Prostate gland (tissue), 2 donors: Measurements from ENCODE around the gene SFXN4. TPM values are rescaled to one million over a fixed set of nuclear protein-coding genes. Genes with fewer than 3 reads are reported as not detected.
A peak's percentile ranks its signal among the peaks of the same experiment; 100 is the strongest.

Experiments
- DNase-seq: peaks from one replicate; pipeline ENCODE4 v3.0.0-alpha.2; 2019; ENCODE audit warnings: low spot score
- H3K27ac ChIP-seq, 2 donors: fragments of 200-600 bp; sonication (generic); 2 replicates each; pipeline ENCODE4 v1.5.1; 2017 to 2019
- H3K27me3 ChIP-seq: fragments of 200-600 bp; sonication (generic); replicated peaks from 2 replicates; pipeline ENCODE4 v1.5.1; 2019; ENCODE audit not compliant: insufficient read depth
- H3K36me3 ChIP-seq, 2 donors: fragments of 200-600 bp; sonication (generic); 1 replicate in 1 of 2; 2 replicates in 1 of 2; pipeline versions ENCODE4 v1.5.1 to v1.8.1; 2017 to 2019
- H3K4me1 ChIP-seq: fragments of 200-600 bp; sonication (generic); replicated peaks from 2 replicates; pipeline ENCODE4 v1.5.1; 2019
- H3K4me3 ChIP-seq, 2 donors: fragments of 200-600 bp; sonication (generic); 2 replicates each; pipeline ENCODE4 v1.5.1; 2017 to 2019
- H3K9me3 ChIP-seq: fragments of 200-600 bp; sonication (generic); 2 replicates; pipeline ENCODE4 v1.5.1; 2017
- CTCF ChIP-seq, 4 experiments: fragments of 200-600 bp in 2 of 4; fragments of 450-650 bp in 2 of 4; sonication (generic) in 2 of 4; IDR thresholded peaks; 1 replicate in 3 of 4; 2 replicates in 1 of 4; pipeline ENCODE4 v1.5.1; 2016 to 2019; ENCODE audit warnings: antibody characterized with exemption in 4 of 4, mild to moderate bottlenecking in 2 of 4, moderate library complexity in 2 of 4
- POLR2A ChIP-seq: fragments of 450-650 bp; IDR thresholded peaks from one replicate; pipeline ENCODE4 v1.6.1; 2016; ENCODE audit warnings: antibody characterized with exemption, mild to moderate bottlenecking
- POLR2AphosphoS5 ChIP-seq: sonication (generic); formaldehyde crosslinking; IDR thresholded peaks from one replicate; pipeline ENCODE4 v1.6.1; 2017; ENCODE audit warnings: antibody characterized with exemption
- WGBS: methylation state at CpG from one replicate; pipeline ENCODE4 v1.1.5; 2018; 5-methylcytosine and 5-hydroxymethylcytosine counted together
- intact Hi-C: fragments of 100-400 bp; cut with DNase I; formaldehyde crosslinking; loops from one replicate; pipeline ENCODE4 v1.14.2; 2022
- total RNA-seq, 2 donors: library from RNA; depleted of rRNA; stranded (reverse); fragments of >200 nt; gene quantifications; one replicate each; pipeline ENCODE4 v1.1.0, GENCODE V29; 2016

Gene SFXN4
- total RNA-seq, 2 donors from 2014 or later: 19.7 to 22.7 TPM

DNA sequence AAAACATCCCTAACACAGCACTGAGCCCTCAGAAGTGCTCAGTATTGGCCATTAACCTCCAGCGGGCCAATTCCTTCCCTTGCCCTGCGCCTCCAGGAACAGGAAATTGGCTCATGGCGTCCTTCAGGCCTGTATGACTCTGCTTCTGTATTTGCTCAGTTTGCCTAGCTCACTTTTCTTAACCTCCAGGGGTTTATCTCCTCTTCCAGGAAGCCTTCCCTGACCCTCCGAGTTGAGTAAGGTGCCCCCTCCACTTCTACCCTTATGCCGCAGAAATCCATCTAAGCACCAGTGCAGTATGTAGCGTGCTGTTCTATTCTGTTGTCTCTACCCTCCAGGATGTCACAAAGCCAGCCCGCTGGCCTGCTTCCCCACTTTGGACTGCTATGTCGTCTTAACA lies 1.1 kb upstream of the SFXN4 start:
- no peaks in the 10 kb centered on the region for H3K4me1 ChIP-seq
- intact Hi-C loops: no loop called here
- peak overlapping the region; percentile 86 to 92 for H3K27ac ChIP-seq
- TF ChIP-seq POLR2AphosphoS5: no peak
- TF ChIP-seq CTCF (IDR thresholded peaks at IDR 0.05): no peak
- TF ChIP-seq POLR2A: no peak
- WGBS: 72% methylated on average over 8 of the region's 8 CpGs
- no peaks in the 10 kb centered on the region for H3K9me3 ChIP-seq
- no peak overlapping the region for H3K4me3 ChIP-seq
- peaks cover 0 to 18% of the 10 kb centered on the region in 2 donors for H3K36me3 ChIP-seq
- no peaks in the 10 kb centered on the region for H3K27me3 ChIP-seq
- DNase-seq: no peak

- peak overlapping the region; percentile 78 to 88 for H3K4me3 ChIP-seq
- no peak for TF ChIP-seq POLR2A
- no peak for TF ChIP-seq CTCF (IDR thresholded peaks at IDR 0.05)
- TF ChIP-seq POLR2AphosphoS5: no peak
- no peaks in the 10 kb centered on the region for H3K4me1 ChIP-seq
- peak overlapping the region; percentile 86 to 92 for H3K27ac ChIP-seq
- no peaks in the 10 kb centered on the region for H3K27me3 ChIP-seq
- WGBS: 69% methylated on average over 7 of the region's 7 CpGs
- no peaks in the 10 kb centered on the region for H3K9me3 ChIP-seq
- H3K36me3 ChIP-seq: peaks cover 0 to 13% of the 10 kb centered on the region in 2 donors
- intact Hi-C loops: no loop called here
- no peak for DNase-seq
Observed at GRCh38 chr10:119166118-119166500, 595 bp upstream of the SFXN4 start.

DNA sequence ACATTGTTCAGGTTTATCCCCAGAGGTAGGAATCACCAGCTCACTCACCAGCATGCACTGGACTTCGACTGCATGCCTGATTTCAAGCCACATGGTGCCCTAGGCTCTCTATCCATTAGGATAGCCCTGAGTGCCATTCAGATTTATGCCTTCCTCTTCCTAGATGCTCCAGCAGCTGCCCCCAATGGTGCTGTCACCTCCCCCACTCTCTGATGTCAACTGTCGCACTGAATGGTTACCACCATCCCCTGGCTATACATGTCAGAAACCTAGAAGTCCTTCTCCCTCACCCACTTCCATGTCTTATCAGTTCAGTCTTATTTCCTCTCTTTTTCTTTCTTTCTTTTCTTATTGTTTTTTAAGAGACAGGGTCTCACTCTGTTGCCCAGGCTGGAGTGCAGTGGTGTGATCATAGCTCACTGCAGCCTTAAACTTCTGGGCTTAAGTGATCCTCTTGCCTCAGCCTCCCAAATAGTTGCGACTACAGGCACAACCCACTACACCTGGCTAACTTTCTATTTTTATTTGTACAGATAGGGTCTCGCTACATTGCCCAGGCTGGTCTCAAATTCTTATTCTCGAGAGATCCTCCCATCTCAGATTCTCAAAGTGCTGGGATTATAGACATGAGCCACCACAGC lies 2.9 kb downstream of the SFXN4 start:
- 97% methylated on average over 5 of the region's 5 CpGs for WGBS
- Histone ChIP-seq H3K36me3 (no peaks in the 10 kb centered on the region), H3K4me1 (no peaks in the 10 kb centered on the region), H3K9me3 (no peaks in the 10 kb centered on the region), H3K27me3 (no peaks in the 10 kb centered on the region), H3K4me3 (no peak overlapping the region), H3K27ac (no peak overlapping the region)
- intact Hi-C loops: no loop called here
- DNase-seq: no peak
- no peak for TF ChIP-seq CTCF (IDR thresholded peaks at IDR 0.05)
- no peak for TF ChIP-seq POLR2AphosphoS5
- no peak for TF ChIP-seq POLR2A

DNA sequence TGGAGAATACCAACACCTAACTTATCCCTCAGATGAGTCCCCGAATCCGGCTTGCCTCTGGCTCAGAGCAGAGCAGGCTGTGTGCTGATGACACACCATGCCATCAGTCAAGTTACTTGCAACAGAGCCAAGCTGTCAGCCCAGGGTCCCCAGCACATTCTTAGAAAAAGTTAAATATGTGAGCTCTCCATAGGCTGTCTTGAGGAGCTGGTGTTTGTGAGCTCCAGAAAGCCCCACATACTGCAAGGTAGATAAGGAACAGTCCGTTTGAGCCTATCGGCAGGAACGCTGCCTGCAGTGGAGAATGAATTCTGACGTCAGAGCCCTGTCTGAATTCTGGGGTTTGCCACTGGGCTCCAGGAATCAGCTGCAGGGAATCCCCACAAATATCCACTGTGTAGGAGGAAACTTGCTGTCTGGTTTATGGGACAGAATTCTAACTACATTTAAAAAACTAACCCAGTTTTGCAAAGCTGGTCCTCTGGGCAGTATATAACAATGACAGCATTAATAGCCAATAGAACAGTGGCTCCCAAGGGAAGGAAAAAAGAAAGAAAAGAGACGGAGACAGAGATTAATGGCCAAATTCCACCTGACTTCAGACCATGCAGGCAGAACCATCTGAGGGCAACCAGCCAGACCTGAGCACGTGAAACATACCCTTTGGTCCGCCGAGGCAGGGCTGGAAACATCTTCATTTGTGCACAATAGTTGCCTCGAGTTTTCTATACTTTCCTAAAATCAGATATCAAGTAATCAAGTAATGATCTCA lies 3.6 kb downstream of the SFXN4 start:
- WGBS: 63% methylated on average over 11 of the region's 11 CpGs
- Histone ChIP-seq H3K36me3 (peaks cover 0 to 1% of the 10 kb centered on the region in 2 donors), H3K4me1 (no peaks in the 10 kb centered on the region), H3K9me3 (no peaks in the 10 kb centered on the region), H3K4me3 (no peak overlapping the region), H3K27ac (no peak overlapping the region), H3K27me3 (no peaks in the 10 kb centered on the region)
- DNase-seq: no peak
- intact Hi-C loops: no loop called here
- TF ChIP-seq POLR2A (no peak), CTCF (IDR thresholded peaks at IDR 0.05) (no peak), POLR2AphosphoS5 (no peak)

DNA sequence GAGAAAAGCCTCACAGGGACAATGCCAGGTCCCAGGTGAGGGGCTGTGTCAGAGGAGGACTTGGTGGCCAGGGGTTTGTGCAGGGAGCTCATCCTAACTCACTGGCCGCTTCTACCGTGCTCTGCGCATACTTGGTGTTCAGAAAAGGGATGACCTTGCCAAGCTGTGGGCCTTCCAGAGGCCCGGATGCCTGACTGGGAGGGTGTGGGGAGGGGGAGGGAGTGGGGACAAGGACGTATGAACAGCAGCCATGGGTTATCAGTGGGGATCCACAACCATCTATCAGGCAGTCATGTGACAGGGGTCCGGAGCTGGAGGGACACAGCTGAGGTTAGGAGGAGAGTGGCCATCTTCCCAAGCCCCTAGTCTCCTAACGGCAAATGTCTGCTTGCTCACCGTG lies 6.2 kb downstream of the SFXN4 start:
- no peak for DNase-seq
- peaks cover 0 to 13% of the 10 kb centered on the region in 2 donors for H3K36me3 ChIP-seq
- WGBS: 70% methylated on average over 7 of the region's 8 CpGs
- H3K27ac ChIP-seq: no peak overlapping the region
- H3K27me3 ChIP-seq: no peaks in the 10 kb centered on the region
- no peak overlapping the region for H3K4me3 ChIP-seq
- intact Hi-C loops: no loop called here
- no peaks in the 10 kb centered on the region for H3K4me1 ChIP-seq
- no peaks in the 10 kb centered on the region for H3K9me3 ChIP-seq
- TF ChIP-seq CTCF (IDR thresholded peaks at IDR 0.05) (no peak), POLR2A (no peak), POLR2AphosphoS5 (no peak)
